Measurements from ENCODE around the gene PAPOLG.
A peak's percentile ranks its signal among the peaks of the same experiment; 100 is the strongest.
"Not testable (repeated sequence)": the region's sequence is repeated elsewhere in the genome, so short reads cannot be mapped to it uniquely, and the experiment has no call there.

Gene PAPOLG

DNA sequence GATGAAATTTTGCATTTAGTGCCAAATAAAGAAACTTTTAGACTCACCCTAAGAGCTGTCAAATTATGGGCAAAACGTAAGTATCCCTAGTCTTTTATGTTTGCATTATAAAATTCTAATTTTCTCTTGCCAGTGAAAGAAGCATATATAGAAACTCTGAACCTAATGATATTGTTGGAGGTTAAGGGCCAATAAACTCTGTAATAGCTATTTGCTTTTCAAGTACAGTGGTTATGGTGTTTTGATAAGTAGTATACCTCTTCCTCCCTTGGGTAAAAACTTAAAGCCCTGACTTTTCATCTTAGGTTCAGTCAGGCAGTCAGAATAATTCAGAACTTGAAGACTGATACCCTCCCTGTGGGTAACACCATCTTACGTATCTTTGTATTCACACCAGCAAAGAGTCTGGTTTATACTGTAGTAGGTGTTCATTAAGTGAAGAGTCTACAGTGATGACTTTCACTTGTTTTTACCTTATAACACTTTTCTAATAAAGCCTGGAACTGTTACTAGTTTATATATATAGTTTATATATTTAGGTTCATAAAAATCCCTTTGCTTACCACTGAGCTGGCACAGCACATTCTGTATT lies 19.1 kb downstream of the PAPOLG start:
- DNase-seq (ENCODE audit: low spot score) = no peak

DNA sequence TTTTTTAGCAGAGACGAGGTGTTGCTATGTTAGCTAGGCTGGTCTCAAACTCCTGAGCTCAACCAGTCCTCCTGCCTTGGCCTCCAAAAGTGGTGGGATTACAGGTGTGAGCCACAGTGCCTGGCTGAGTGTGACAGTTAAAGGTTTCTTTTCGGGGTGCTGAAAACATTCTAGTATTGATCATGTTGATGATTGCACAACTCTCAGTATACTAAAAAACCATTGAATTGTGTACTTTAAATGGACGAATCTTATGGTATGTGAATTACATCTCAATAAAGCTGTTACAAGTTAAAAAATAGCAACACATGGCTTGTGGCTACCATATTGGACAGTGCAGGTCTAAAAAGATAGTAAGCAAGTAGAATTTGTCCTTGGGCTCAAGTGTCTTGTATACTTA lies 22.3 kb downstream of the PAPOLG start:
- DNase-seq (ENCODE audit: low spot score) = no peak

DNA sequence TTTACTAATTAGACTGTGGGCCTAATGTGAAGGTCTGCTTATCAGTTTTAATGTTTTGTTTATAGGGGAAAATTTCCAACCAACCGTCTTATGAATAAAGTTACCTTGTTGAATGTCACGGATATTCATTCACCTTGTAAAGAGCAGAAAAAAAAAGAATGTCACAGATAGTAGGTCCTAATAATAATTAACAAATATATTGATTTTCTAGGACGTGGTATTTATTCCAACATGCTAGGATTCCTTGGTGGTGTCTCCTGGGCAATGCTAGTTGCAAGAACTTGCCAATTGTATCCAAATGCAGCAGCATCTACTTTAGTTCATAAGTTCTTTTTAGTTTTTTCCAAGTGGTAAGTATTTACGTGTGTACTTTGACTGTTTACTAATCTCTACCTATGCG lies 23.4 kb downstream of the PAPOLG start:
- no peak for DNase-seq (ENCODE audit: low spot score)

DNA sequence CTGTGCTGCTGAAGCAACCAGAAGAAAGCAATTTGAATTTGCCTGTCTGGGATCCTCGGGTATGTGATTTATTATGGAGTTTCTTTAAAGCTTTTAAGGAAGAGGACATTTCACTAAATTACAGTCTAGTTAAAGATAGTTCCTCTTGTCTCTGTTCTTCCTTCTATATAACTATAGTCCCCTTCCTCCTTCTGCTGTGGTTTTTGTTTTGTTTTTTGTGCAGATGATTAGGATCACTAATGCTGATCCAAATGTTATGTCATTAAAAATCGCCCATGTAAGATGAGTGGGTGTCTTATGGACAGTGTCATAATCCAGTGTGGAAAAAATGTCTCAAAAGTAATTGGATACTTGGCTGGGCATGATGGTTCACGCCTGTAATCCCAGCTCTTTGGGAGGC lies 24.7 kb downstream of the PAPOLG start:
- DNase-seq (ENCODE audit: low spot score) = no peak

DNA sequence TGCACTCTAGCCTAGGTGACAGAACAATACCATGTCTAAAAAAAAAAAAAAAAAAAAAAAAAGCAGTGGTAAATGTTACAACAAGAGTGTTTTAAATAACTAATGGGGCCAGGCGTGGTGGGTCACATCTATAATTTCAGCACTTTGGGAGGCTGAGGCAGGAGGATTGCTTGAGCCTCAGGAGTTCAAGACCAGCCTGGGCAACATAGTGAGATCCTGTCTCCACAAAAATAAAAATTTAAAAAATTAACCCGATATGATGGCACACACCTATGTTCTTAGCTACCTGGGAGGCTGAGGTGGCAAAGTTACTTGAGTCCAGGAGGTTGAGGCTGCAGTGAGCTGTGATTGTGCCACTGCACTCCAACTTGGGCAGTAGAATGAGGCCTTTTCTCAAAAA lies 37.1 kb downstream of the PAPOLG start:
- DNase-seq (ENCODE audit: low spot score) = no peak

DNA sequence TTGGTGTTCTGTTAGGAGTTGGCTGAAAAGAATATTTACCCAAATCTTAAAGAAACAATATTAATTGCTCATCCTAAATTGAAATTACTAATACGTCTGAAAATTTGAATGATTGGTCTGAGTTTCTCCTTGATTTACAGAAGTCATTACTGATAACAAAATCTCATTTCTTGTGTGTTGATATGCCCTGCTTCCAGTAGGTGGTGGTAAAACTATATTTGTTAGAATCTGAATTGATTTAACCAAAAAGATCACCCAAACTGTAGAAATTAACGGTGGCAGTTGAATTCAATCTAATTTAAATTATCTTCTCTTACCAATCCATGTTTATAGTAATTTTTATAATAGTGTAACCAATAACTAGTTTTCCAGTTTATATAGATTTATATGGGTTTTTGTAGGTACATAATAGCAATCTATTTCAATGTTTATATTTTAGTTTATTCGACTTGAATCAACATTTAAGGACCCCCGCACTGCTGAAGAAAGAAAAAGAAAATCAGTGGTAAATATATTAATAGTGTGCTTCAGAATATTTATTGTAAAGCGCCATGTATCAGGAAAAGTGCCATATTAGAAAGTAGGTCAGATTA lies 38.3 kb downstream of the PAPOLG start:
- DNase-seq (ENCODE audit: low spot score) = peak; percentile 34

DNA sequence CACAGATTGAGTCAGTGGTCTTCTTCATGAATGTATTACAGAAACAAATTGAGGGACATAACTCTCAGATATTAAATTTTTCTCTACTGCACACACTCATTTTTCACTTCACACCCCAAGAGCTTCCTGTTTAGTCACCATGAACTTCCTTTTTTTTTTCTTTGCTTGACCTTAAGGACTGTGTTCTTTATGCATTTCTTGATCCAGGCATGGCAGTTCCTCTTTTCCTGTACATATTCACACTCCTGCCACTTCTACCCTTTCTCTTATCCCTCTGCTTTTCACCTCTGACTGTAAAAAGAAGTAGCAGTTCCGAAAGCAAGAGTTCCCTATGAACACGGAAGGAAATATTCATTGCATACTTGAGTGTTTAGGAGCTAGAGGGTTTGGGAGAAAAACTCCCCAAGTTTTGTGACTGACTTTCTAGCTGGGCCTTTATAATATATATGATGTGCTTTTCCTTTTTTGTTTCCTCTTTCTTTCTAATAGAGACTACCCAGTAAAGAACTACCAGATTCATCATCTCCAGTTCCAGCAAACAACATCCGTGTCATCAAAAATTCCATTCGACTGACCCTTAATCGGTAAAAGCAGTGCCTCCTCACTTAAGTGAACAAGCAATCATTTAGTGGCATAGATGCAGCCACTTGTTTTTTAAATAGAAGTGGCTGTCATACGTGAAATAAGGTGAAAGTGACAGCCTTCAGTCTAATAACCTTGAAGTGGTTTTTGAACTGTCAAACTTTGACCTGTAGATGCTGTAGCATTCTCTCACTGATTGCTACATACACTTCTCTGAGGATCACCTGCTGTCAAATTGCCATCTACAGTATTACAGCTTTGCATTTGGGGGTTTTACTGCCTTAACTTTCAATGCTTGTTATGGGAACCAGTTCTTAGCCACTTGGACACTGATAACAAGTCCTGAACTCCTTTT lies 40.8 kb downstream of the PAPOLG start:
- no peak for DNase-seq (ENCODE audit: low spot score)

DNA sequence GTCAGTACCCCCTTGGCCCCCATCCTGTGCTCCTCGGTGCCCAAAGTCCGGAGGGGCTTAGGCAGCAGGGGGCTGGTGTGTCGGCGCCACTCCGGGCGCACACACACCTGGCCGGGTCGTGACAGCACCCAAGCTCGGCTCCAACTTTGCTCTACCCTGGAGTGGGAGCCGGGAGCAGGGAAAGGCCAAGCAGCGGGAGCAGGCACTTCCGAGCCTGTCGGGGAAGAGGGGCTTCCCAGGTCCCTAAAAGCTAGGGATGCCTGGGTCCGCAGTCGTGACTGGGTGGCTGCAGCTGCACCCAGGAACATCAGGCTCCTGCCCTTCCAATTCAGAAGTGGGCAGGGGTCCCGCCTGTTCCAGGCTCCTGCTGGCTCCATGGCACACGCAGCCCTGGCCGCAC lies 48.4 kb downstream of the PAPOLG start:
- no peak for DNase-seq (ENCODE audit: low spot score)

DNA sequence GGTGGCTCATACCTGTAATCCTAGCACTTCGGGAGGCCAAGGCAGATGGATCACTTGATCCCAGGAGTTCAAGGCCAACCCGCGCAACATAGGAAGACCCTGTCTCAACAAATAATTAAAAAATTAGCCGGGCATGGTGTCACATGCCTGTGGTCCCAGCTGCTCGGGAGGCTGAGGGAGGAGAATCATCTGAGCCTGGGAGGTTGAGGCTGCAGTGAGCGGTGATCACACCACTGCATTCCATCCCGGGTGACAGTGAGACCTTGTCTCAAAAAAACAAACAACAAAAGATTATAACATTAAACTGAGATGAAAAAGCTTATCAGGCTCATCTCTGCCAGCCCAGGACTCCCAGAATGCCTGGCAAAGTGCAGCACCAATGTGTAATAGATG lies 50.5 kb downstream of the PAPOLG start:
- no peak for DNase-seq (ENCODE audit: low spot score)

DNA sequence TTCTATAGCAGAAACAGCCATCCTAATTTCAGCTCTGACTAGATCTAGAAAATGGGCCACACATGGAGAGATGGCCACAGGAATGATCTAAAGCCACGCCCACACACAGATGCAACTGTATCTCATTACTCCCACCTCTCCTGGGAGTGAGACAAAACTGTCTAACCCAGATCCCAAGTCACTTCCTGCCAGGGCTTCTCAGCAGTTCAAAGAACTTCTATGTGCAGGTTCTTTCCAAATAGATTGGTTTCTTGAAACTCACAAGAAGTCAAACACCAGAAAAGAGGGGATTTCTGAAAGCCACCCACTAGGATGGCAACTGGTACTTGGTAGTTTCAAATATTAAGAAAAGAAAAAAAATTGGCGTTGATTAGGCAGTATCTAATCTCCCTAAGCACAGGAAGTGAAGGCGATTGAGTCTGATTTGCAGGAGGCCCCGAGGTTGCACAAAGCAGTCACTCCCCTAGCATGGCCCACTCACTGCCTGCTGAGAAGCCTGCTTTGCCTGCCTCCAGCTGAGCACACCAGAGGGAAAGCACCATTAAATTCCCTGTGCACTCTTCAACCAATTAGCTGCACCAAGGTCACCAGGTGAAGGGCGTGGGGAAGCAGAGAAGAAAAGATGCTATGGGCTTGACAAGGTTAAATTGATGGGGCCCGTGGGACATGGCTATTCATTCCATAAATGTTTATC lies 51.1 kb downstream of the PAPOLG start:
- DNase-seq (ENCODE audit: low spot score) = no peak

DNA sequence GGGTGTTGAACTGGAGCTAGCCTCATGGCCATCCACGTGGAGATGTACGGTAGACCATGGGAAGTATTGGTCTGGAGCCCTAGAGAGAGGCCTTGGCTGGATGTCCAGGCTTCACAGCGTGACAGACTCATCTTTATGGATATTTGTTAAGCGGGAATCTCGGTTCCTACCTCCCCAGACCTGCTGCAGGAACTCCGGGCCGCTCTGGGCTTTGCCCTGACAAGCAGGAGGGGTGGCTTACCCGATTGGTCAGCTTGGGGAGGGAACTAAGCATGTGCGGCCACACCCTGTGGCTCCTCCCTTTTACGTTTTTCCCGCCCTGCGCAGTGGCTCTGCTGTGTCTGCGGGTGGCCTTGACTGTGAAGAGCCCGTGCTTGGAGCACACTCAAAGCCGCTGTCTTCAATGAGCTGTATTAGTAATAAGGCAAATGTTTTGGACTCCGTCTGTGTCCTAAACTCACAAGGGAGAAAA lies 52.3 kb downstream of the PAPOLG start:
- DNase-seq (ENCODE audit: low spot score) = no peak

DNA sequence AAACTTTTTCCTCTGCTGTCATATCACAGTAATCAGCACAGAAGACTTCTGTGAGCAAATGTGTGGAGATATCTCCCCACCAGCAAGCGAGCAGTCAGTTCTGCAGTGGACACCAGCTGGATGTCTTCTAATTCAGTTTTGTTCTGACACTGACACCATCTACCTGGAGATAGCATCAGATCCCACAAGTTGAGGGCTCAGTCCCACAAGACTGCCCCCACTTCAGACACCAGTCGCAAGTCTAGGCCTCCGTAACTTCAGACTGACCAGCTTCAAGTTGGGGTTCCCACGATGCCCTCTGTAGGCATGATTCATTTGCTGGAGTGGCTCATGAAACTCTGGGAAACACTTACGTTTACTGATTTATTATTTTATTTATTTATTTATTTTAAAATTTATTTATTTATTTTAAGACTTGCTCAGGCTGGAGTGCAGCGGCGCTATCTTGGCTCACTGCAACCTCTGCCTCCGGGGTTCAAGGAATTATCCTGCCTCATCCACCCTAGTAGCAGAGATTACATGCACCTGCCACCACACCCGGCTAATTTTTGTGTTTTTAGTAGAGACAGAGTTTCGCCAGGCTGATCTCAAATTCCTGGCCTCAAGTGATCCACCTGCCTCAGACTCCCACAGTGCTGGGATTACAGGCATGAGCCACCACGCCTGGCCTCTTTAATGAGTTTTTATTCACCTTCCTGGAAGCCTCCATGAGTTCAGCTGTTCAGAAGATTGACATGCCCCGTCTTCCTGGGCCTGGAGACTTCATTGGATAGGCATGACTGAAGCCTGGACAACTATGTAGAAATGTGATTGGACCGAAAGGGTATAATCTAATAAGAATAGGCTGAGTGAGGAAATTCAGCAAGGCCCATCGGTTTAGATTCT lies 55.7 kb downstream of the PAPOLG start:
- DNase-seq (ENCODE audit: low spot score) = no peak

DNA sequence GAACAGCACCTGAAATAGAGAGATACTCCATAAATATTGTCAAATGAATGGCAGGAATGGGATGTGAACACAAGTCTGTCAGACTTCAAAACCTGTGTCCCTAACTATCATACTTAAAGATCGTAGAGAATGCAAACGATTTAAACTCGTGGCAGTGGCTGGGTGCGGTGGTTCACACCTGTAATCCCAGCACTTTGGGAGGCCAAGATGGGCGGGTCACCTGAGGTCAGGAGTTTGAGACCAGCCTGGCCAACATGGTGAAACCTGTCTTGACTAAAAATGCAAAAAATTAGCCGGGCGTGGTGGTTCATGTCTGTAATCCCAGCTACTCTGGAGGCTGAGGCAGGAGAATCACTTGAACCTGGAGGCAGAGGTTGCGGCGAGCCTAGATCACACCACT lies 61.1 kb downstream of the PAPOLG start:
- DNase-seq (ENCODE audit: low spot score) = not testable (repeated sequence)

DNA sequence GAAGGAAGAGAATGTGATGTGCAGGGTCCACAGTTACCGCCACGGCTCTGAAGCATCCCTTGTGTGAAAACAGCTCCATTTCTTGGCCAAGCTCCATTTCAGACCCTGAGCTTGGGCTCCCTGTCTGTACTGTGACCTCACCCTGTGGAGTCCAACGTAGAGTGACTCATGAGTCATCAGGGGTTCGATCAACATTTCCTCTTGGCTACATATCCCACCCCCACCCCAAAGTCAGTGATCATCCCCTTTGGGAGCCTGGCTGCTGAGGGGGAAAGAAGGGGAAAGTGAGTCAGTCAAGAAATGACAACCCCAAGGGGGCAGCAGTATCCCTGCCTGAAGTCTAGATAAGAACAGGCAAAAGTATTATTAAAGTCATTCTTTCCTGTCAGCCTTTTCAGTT lies 62.2 kb downstream of the PAPOLG start:
- DNase-seq (ENCODE audit: low spot score) = no peak

DNA sequence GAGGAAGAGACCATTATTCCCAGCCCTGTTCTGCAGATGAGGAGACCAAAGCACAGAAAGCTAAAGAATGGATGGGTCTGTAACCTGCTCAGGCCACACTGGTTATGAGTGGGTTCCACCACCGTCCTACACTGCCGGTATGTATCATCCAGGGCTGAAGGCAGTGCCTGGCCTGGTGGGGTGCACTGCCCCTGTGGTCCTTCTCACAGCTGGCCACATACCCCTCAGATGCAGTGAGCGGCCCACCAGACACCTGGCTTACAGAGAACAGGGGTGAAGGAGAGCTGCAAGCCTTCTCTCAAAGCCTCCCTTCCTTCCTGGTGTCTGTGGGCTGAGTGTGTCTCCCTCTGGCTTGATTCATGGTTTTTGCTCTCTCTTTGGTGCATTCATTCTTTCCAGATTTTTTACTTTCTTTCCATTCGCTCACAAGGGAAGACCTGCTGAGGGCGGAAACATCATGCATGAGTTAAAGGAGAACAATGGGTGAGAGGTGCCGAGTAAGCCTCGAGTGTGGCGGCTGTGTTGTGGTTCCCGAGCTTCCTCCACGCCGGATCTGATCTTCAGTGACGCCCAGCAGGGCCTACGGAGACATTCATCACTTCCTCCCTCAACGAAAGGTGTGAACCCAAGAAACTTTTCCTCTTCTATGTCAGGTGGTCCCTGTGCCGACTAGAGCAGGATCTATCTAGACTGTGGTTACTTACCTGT lies 63.2 kb downstream of the PAPOLG start:
- no peak for DNase-seq (ENCODE audit: low spot score)

DNA sequence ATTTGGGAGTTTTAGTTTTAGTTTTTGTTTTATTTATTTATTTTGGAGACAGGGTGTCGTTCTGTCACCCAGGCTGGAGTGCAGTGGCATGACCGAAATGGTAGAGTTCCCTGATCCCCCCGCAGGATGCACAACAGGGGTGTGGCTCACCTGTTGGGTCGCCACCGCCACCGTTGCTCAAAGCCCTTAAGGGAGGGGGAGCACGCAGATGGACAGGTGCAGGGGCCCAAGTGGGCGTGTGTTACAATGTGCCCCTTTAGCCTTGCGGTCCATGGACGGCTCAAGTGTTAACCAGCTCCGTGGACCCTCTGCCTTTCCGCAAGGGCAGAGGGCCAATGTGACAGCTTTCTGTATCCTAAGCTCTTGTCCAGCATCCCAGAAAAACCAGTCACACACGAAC lies 63.9 kb downstream of the PAPOLG start:
- DNase-seq (ENCODE audit: low spot score) = no peak

DNA sequence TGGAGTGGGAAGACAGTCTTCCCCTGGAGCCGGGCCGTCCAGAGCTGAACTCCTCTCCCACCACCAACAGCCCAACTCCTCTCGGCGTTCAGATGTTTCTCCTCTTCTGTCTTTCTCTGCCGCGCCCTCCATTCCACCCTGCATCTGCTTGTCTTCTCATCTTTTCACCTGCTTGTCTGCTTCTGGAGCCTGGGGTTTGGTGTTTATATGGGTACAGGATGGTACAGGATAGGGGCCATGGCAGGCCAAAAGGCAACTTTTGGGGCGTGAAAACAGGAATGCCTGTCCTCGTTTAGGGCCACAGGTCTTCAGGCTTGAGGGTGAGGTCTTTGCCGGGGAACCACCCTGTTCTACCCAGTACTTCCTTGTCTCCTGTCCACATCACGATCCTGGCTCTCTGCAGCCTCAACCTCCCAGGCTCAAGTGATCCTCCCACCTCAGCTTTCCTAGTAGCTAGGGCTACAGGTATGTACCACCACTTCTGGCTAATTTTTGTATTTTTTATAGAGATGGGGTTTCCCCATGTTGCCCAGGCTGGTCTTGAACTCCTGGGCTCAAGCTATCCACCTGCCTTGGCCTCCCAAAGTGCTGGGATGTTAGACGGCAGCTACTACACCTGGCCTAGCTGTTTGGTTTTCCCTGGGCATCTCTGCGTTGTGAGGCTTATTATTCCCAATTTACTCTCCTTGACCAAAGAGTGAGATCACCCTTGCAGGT lies 64.5 kb downstream of the PAPOLG start:
- DNase-seq (ENCODE audit: low spot score) = no peak

DNA sequence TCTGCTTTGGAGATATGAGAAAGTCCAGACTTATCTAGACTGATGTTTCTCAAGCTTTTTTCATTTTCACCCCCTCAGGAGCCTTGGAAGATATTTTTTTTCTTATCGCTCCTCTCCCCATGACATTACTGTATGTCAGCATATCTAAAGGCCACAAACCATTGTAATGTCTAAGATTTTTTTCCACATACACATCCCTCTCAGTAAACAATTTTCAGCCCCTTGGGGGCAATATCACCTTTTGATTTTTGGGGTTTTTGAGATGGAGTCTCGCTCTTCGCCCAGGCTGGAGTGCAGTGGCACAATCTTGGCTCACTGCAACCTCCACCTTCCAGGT lies 65.0 kb downstream of the PAPOLG start:
- no peak for DNase-seq (ENCODE audit: low spot score)

DNA sequence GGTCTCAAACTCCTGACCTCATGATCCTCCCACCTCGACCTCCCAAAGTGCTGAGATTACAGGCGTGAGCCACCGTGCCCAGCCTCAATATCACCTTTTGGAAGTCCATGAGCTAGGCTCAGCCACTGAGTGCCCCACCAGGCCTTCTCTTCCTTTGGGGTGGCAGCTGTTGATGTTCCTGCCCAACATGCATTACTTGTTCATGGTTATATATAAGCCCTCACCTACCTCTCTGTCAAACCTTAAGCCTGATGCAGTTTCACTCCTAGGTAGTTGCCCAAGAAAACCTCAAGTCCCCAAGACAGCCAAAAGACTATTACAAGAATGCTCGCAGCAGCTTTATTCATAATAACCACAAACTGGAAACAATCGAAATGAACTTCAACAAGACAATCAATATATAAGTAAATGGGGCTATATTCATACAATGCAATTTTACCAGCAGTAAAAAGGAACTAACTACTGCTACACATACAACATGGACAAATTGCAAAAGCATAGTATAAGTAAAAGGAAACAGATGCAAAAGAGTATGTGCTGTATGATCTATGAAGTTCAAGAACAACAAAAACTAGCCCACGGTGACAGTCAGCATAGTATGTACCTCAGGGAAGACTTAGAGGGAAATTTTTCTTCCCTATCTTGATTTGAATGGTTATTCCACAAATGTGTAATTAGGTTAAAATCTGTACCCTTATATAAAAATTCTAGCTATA lies 65.7 kb downstream of the PAPOLG start:
- DNase-seq (ENCODE audit: low spot score) = no peak

DNA sequence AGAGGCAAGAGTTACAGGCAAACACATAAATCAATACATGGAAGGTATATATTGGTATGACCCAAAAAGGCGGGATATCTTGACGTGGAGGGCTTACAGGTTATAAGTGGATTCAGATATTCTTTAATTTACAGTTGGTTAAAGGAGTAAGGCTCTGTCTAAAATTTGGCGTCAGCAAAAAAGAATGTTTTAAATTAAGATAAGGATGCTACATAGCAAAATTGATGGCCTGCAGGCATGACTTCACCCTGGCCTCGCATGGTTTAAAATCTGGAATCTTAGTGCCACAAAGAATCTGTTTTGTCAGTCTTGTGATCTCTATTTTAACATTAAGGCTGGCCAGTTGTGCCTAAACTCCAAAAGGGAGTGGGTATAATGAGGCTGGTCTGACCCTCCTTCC lies 66.9 kb downstream of the PAPOLG start:
- no peak for DNase-seq (ENCODE audit: low spot score)
